HG03066 (cell line): ENCODE results near the gene ADISSP.

Experiments
- ATAC-seq: cut with Tn5 transposase; IDR thresholded peaks from one replicate; pipeline ENCODE4 v1.9.1; 2021; ENCODE audit warnings: low read depth; ENCODE audit not compliant: unreplicated experiment

ADISSP gene

GRCh38 chr20:3755814-3756480, 11.6 kb downstream of the ADISSP start:
- ATAC-seq, result no peak

GRCh38 chr20:3755269-3755668, 12.3 kb downstream of the ADISSP start:
- ATAC-seq, result no peak

- ATAC-seq, result no peak
These were observed 13.3 kb downstream of the ADISSP start for GRCh38 chr20:3754276-3754630.

GRCh38 chr20:3753501-3754275, 13.9 kb downstream of the ADISSP start:
- no peak for ATAC-seq

- no peak for ATAC-seq
These were observed 14.5 kb downstream of the ADISSP start for GRCh38 chr20:3753098-3753497.

GRCh38 chr20:3752386-3752759, 15.2 kb downstream of the ADISSP start:
- ATAC-seq, result no peak

GRCh38 chr20:3751675-3752385, 15.7 kb downstream of the ADISSP start:
- ATAC-seq, result no peak

- ATAC-seq, result no peak
These were observed 16.3 kb downstream of the ADISSP start for GRCh38 chr20:3751305-3751674.

- ATAC-seq, result no peak
These were observed 17.6 kb downstream of the ADISSP start for GRCh38 chr20:3749689-3750531.

GRCh38 chr20:3749087-3749688, 18.4 kb downstream of the ADISSP start:
- no peak for ATAC-seq

GRCh38 chr20:3748073-3748472, 19.5 kb downstream of the ADISSP start:
- ATAC-seq, result no peak

GRCh38 chr20:3747471-3747870, 20.1 kb downstream of the ADISSP start:
- ATAC-seq, result no peak

- ATAC-seq, result no peak
These were observed 21.8 kb downstream of the ADISSP start for GRCh38 chr20:3745686-3746173.

GRCh38 chr20:3744806-3745685, 22.5 kb downstream of the ADISSP start:
- no peak for ATAC-seq

- ATAC-seq, result no peak
These were observed 23.5 kb downstream of the ADISSP start for GRCh38 chr20:3744037-3744436.

GRCh38 chr20:3743251-3743650, 24.3 kb downstream of the ADISSP start:
- no peak for ATAC-seq

GRCh38 chr20:3741836-3742458, 25.6 kb downstream of the ADISSP start:
- no peak for ATAC-seq

GRCh38 chr20:3740615-3741301, 26.8 kb downstream of the ADISSP start:
- no peak for ATAC-seq
